ENCODE data around the gene ESD.

DNA sequence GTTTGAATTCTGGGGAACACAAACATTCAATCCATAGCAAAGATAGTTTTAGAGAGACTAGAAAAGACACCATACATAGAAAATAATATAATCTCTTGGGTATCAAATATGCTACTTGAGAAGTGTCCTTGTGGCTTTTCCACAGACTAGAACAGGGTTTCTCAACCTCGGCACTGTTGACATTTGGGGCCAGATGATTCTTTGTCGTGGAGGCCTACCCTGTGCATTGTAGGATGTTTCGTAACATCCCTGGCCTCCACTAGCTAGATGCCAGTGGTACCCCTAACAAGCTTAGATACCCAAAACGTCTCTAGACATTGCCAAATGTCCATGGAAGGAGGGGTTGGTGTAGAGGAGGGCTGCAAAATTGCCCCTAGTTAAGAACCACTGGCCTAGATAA is 2.2 kb upstream of the ESD start:
- TF ChIP-seq, protein P1, sequence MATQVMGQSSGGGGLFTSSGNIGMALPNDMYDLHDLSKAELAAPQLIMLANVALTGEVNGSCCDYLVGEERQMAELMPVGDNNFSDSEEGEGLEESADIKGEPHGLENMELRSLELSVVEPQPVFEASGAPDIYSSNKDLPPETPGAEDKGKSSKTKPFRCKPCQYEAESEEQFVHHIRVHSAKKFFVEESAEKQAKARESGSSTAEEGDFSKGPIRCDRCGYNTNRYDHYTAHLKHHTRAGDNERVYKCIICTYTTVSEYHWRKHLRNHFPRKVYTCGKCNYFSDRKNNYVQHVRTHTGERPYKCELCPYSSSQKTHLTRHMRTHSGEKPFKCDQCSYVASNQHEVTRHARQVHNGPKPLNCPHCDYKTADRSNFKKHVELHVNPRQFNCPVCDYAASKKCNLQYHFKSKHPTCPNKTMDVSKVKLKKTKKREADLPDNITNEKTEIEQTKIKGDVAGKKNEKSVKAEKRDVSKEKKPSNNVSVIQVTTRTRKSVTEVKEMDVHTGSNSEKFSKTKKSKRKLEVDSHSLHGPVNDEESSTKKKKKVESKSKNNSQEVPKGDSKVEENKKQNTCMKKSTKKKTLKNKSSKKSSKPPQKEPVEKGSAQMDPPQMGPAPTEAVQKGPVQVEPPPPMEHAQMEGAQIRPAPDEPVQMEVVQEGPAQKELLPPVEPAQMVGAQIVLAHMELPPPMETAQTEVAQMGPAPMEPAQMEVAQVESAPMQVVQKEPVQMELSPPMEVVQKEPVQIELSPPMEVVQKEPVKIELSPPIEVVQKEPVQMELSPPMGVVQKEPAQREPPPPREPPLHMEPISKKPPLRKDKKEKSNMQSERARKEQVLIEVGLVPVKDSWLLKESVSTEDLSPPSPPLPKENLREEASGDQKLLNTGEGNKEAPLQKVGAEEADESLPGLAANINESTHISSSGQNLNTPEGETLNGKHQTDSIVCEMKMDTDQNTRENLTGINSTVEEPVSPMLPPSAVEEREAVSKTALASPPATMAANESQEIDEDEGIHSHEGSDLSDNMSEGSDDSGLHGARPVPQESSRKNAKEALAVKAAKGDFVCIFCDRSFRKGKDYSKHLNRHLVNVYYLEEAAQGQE (IDR thresholded peaks at IDR 0.05; ENCODE audit: low read depth) = no peak
- TF ChIP-seq NFIC (IDR thresholded peaks at IDR 0.05) = no peak
- TF ChIP-seq, protein P2, sequence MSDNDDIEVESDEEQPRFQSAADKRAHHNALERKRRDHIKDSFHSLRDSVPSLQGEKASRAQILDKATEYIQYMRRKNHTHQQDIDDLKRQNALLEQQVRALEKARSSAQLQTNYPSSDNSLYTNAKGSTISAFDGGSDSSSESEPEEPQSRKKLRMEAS (IDR thresholded peaks at IDR 0.05) = no peak
- no peak for TF ChIP-seq TEAD4 (IDR thresholded peaks at IDR 0.05)
- TF ChIP-seq, protein P3, sequence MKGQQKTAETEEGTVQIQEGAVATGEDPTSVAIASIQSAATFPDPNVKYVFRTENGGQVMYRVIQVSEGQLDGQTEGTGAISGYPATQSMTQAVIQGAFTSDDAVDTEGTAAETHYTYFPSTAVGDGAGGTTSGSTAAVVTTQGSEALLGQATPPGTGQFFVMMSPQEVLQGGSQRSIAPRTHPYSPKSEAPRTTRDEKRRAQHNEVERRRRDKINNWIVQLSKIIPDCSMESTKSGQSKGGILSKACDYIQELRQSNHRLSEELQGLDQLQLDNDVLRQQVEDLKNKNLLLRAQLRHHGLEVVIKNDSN (IDR thresholded peaks at IDR 0.05) = no peak

Measured in Ishikawa (cell line).